Measurements from ENCODE around the gene TMTC4.

DNA sequence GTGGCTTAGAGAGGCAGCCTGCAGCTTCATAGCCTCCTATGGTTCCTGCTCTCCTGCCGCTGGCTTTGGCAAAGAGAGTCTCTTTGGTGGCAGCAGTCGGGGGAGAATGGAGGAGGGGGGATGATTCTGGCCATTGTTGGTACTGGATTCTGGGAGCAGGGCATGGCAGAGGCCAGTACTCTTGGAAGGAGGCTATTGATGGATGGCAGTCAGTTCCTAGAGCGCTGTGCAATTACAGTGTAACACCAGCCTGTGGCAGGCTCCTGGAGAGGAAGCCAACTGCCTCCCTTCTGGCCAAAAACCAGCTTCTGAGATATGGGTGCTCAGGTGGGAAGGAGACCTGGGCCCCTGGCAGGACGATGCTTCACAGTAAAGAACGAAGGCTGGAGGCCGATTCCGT is 47.9 kb upstream of the TMTC4 start:
- TF ChIP-seq, protein P1, sequence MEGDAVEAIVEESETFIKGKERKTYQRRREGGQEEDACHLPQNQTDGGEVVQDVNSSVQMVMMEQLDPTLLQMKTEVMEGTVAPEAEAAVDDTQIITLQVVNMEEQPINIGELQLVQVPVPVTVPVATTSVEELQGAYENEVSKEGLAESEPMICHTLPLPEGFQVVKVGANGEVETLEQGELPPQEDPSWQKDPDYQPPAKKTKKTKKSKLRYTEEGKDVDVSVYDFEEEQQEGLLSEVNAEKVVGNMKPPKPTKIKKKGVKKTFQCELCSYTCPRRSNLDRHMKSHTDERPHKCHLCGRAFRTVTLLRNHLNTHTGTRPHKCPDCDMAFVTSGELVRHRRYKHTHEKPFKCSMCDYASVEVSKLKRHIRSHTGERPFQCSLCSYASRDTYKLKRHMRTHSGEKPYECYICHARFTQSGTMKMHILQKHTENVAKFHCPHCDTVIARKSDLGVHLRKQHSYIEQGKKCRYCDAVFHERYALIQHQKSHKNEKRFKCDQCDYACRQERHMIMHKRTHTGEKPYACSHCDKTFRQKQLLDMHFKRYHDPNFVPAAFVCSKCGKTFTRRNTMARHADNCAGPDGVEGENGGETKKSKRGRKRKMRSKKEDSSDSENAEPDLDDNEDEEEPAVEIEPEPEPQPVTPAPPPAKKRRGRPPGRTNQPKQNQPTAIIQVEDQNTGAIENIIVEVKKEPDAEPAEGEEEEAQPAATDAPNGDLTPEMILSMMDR (IDR thresholded peaks at IDR 0.05) = no peak
- TF ChIP-seq POLR2A (IDR thresholded peaks at IDR 0.05) (no peak), POLR2AphosphoS5 (IDR thresholded peaks at IDR 0.05) (no peak), EP300 (IDR thresholded peaks at IDR 0.05) (no peak)
